Caco-2 (cell line): Measurements from ENCODE around the gene DNMT3L. TPM values are rescaled to one million over a fixed set of nuclear protein-coding genes. Genes with fewer than 3 reads are reported as not detected.
"Not testable (repeated sequence)": the region's sequence is repeated elsewhere in the genome, so short reads cannot be mapped to it uniquely, and the experiment has no call there.

Experiments used
- BruUV-seq: library from RNA; stranded (reverse); fragments of 400-500 nt; replicated peaks from 2 replicates; lab custom pipeline; 2021; lab: Mats Ljungman, UMichigan
- CTCF ChIA-PET: fragments of 300-600 bp; sonication (Branson Sonifier 250); formaldehyde crosslinking; loops from one replicate; lab custom pipeline; 2022; ENCODE audit warnings: antibody characterized with exemption; lab: Charles Lee
- POLR2A ChIA-PET: fragments of 300-600 bp; sonication (Branson Sonifier 250); formaldehyde crosslinking; loops from one replicate; lab custom pipeline; 2022; ENCODE audit warnings: antibody characterized with exemption; lab: Charles Lee
- DNase-seq, 2 experiments: peaks; one replicate each; pipeline versions ENCODE4 v3.0.0 to v3.0.0-alpha.2; 2020 to 2022
- H3K27me3 ChIP-seq: replicated peaks from 2 replicates; pipeline ENCODE4 v1.6.0; 2011; ENCODE audit warnings: low read length; ENCODE audit not compliant: control insufficient read depth, insufficient read depth
- H3K36me3 ChIP-seq: 2 replicates; pipeline ENCODE4 v1.5.1; 2011; ENCODE audit warnings: low read length; ENCODE audit not compliant: control insufficient read depth, insufficient read depth
- H3K4me1 ChIP-seq: fragments of 250-450 bp; sonication (Bioruptor Pico); 2 replicates; pipeline ENCODE4 v1.5.1; 2020; ENCODE audit warnings: mild to moderate bottlenecking
- H3K4me3 ChIP-seq: 2 replicates; pipeline ENCODE4 v1.5.1; 2011; ENCODE audit warnings: low read depth, mild to moderate bottlenecking, control low read depth, low read length
- H3K9me3 ChIP-seq: fragments of 250-450 bp; sonication (Bioruptor Pico); 2 replicates; pipeline ENCODE4 v1.5.1; 2020; ENCODE audit warnings: mild to moderate bottlenecking, moderate library complexity
- H3K27ac Mint-ChIP-seq: one replicate; pipeline ENCODE4 v1.8.0; 2022; ENCODE audit warnings: mixed read lengths; ENCODE audit not compliant: unreplicated experiment
- H3K27me3 Mint-ChIP-seq: one replicate; pipeline ENCODE4 v1.8.0; 2022; ENCODE audit warnings: mixed read lengths; ENCODE audit not compliant: insufficient read depth, unreplicated experiment
- H3K36me3 Mint-ChIP-seq: one replicate; pipeline ENCODE4 v1.8.0; 2022; ENCODE audit warnings: mild to moderate bottlenecking, mixed read lengths; ENCODE audit not compliant: insufficient read depth, unreplicated experiment
- H3K4me1 Mint-ChIP-seq: one replicate; pipeline ENCODE4 v1.8.0; 2022; ENCODE audit warnings: low read depth, mixed read lengths; ENCODE audit not compliant: unreplicated experiment
- H3K4me3 Mint-ChIP-seq: one replicate; pipeline ENCODE4 v1.8.0; 2022; ENCODE audit warnings: mild to moderate bottlenecking, moderate library complexity, mixed read lengths; ENCODE audit not compliant: unreplicated experiment
- H3K9me3 Mint-ChIP-seq: one replicate; pipeline ENCODE4 v1.8.0; 2022; ENCODE audit warnings: mixed read lengths; ENCODE audit not compliant: unreplicated experiment
- intact Hi-C: fragments of 100-400 bp; cut with micrococcal nuclease; formaldehyde crosslinking; loops from one replicate; pipeline ENCODE4 v1.10.0; 2022; ENCODE audit not compliant: unreplicated experiment
- total RNA-seq: library from RNA; stranded (reverse); gene quantifications from 2 replicates; pipeline ENCODE4 v1.2.3, GENCODE V29; 2022

DNMT3L gene
- total RNA-seq, 1 experiment from 2014 or later, result 0.95 TPM

DNA sequence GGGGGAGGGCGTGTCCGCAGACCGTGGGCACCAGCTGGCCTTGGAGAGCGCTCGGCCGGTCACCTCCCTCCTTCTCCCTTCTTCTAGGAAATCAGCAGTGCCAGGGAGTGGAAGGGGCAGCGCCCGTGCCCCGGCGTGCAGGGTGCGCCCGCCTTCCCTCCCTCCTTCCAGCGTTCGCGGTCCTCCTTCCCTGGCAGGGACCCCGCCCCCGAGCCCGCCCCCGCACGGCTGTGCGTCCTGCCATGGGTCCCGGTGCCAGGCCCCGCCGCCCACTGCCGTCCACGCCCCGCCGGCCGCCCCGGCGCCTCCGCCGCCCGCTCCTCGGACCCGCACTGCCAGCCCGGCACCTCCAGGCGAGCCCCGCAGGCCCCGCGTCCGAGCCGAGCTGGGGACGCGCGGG is 21.3 kb downstream of the DNMT3L start:
- intact Hi-C loops, H3K9me3 ChIP-seq, CTCF ChIA-PET, H3K4me1 ChIP-seq, H3K36me3 Mint-ChIP-seq, H3K4me1 Mint-ChIP-seq, H3K4me3 ChIP-seq, H3K27ac Mint-ChIP-seq, H3K36me3 ChIP-seq, H3K27me3 ChIP-seq, POLR2A ChIA-PET, H3K4me3 Mint-ChIP-seq, BruUV-seq, H3K9me3 Mint-ChIP-seq, DNase-seq, H3K27me3 Mint-ChIP-seq: not testable (repeated sequence)

DNA sequence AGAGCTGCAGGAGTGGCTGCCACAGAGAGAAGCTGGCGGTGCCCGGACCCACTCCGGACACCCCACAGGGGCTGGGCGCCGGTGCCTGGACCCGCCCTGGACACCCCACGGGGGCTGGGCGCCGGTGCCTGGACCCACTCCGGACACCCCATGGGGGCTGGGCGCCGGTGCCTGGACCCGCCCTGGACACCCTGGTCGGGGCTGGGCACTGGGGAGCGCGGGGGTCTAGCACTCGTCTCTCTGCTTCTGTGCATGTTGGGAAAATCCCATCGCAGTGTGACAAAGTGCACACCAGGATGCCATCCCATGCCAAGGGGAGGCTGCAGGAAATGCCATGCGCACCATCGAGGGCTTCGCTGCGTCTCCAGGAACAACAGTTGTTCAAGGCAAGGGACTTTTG is 32.1 kb downstream of the DNMT3L start:
- BruUV-seq, POLR2A ChIA-PET: not testable (repeated sequence)

DNA sequence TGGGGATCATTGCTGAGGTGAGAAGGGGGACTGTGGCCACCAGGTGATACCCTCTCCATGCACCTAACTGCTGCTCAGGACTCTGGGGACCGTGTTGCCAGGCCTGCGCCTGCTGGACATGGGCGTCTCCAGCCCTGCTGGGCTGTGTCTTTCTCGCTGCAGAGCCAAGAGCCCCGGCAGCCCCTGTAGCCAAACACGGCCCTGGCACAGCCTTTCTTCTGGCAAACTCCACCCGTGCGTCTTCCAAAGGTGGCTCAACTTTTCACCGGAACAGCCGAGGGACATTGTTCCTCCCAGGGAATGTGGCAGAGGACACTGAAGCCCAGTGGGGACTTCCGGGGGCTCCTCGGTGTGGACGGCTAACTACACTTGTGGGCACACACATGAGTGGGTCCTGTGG is 33.6 kb downstream of the DNMT3L start:
- H3K9me3 ChIP-seq, H3K4me3 ChIP-seq, intact Hi-C loops, CTCF ChIA-PET, H3K27me3 Mint-ChIP-seq, H3K4me3 Mint-ChIP-seq, BruUV-seq, H3K27me3 ChIP-seq, H3K36me3 Mint-ChIP-seq, H3K27ac Mint-ChIP-seq, POLR2A ChIA-PET, H3K9me3 Mint-ChIP-seq, DNase-seq, H3K36me3 ChIP-seq, H3K4me1 Mint-ChIP-seq, H3K4me1 ChIP-seq: not testable (repeated sequence)

More for the DNA sequence above, 32.1 kb downstream of the DNMT3L start:
- H3K36me3 Mint-ChIP-seq, DNase-seq, H3K4me3 ChIP-seq, H3K4me1 ChIP-seq, H3K4me1 Mint-ChIP-seq, CTCF ChIA-PET, H3K27ac Mint-ChIP-seq, intact Hi-C loops, H3K9me3 ChIP-seq, H3K27me3 Mint-ChIP-seq, H3K9me3 Mint-ChIP-seq, H3K27me3 ChIP-seq, H3K4me3 Mint-ChIP-seq, H3K36me3 ChIP-seq: not testable (repeated sequence)

DNA sequence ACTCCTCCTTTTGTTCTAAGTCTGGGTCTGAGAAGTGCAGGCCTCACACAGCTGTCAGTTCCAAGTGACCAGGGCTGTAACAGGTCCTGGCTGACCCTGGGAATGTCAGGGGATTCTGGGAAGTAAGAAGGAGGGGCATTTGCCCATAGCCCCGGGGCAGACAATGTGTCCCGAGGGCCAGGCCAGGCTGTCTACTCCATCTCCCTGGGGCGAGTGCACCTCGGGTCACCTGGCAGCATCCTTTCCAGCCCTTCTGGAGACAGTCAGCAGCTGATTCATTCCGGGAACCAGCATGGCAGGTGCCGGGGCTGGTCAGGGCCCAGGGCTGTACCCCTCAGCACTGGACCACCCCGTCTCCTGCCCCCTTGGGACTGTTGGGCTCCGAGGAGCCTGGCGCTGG is 34.1 kb downstream of the DNMT3L start:
- H3K4me3 Mint-ChIP-seq, H3K9me3 Mint-ChIP-seq, CTCF ChIA-PET, H3K36me3 ChIP-seq, H3K4me3 ChIP-seq, H3K36me3 Mint-ChIP-seq, H3K27ac Mint-ChIP-seq, BruUV-seq, H3K9me3 ChIP-seq, H3K27me3 ChIP-seq, H3K4me1 Mint-ChIP-seq, H3K27me3 Mint-ChIP-seq, POLR2A ChIA-PET, H3K4me1 ChIP-seq, intact Hi-C loops, DNase-seq: not testable (repeated sequence)

DNA sequence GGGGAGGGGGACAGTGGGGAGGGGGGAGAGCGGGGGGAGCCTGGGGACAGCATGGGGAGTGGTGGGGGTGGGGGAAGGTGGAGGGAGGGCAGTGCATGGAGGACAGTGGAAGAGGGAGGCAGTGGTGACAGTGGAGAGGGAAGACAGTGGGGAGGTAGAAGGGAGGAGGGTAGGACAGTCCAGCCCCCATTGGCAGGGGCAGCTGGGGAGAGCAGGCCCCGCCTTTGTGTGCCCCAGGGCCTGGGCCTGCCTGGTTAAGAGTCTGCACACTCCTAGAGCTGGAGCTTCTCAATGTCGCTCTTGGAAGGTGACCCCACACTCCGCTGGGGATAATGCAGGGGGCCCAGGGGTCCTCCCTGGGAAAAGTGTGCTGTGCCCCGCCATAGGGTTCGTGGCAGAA is 36.1 kb downstream of the DNMT3L start:
- H3K4me1 Mint-ChIP-seq, H3K4me3 ChIP-seq, H3K27ac Mint-ChIP-seq, H3K27me3 ChIP-seq, intact Hi-C loops, H3K27me3 Mint-ChIP-seq, CTCF ChIA-PET, H3K4me3 Mint-ChIP-seq, H3K4me1 ChIP-seq, H3K36me3 ChIP-seq, H3K9me3 ChIP-seq, H3K36me3 Mint-ChIP-seq, H3K9me3 Mint-ChIP-seq, POLR2A ChIA-PET, DNase-seq, BruUV-seq: not testable (repeated sequence)

DNA sequence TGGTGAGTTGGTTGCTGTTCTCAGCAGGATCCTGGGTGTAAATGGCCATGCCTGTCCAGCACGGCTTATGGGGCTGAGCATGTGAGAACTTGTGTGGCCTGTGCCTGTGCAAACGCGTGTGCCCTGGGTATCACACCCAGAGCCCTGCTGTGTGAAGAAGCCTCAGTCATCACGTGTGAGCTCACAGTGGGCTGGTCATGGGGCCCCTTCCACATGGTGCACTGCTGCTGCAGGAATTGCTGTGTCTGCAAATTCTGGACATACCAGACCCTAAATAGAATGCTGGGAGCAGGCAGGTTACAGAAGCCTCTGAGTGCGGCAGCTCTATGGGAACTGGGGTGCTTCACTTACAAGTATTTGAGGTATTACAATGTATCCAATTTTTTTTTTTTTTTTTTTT is 38.4 kb downstream of the DNMT3L start:
- CTCF ChIA-PET, H3K4me3 Mint-ChIP-seq, H3K27me3 Mint-ChIP-seq, H3K4me3 ChIP-seq, H3K27ac Mint-ChIP-seq, H3K27me3 ChIP-seq, H3K4me1 ChIP-seq, POLR2A ChIA-PET, H3K36me3 Mint-ChIP-seq, intact Hi-C loops, H3K9me3 Mint-ChIP-seq, H3K36me3 ChIP-seq, BruUV-seq, H3K4me1 Mint-ChIP-seq, H3K9me3 ChIP-seq, DNase-seq: not testable (repeated sequence)

DNA sequence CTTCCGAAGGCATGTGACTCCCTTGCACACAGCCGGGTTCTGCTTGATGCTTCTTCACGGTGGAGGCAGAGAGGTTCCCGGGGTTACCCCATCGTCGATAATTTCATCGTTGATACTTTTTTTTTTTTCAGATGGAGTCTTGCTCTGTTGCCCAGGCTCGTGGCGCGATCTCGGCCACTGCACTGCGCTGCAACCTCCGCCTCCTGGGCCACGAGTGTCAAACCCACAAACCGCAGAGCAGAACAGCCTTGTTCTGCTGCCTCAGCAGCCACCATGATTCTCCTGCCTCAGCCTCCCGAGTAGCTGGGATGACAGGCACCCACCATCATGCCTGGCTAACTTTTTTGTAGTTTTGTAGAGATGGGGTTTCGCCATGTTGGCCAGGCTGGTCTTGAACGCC is 41.0 kb downstream of the DNMT3L start:
- H3K36me3 Mint-ChIP-seq, H3K27ac Mint-ChIP-seq, H3K36me3 ChIP-seq, H3K4me1 Mint-ChIP-seq, H3K27me3 Mint-ChIP-seq, H3K4me3 Mint-ChIP-seq, POLR2A ChIA-PET, CTCF ChIA-PET, H3K27me3 ChIP-seq, DNase-seq, H3K9me3 ChIP-seq, H3K4me3 ChIP-seq, BruUV-seq, intact Hi-C loops, H3K4me1 ChIP-seq, H3K9me3 Mint-ChIP-seq: not testable (repeated sequence)
